ENCODE measurements around the gene SIRT1. TPM values are rescaled to one million over a fixed set of nuclear protein-coding genes. Genes with fewer than 3 reads are reported as not detected.

Gene SIRT1
- total and polyA plus RNA-seq, 9 of the 15 experiments (the other 6 are each of a cell fraction or from before 2014, with no cell fraction given) = 7.8 to 25.8 (median 19.1) TPM

Small RNAs within 50 kb of the gene (small RNA-seq; reads per million reads assigned to genes)
- gene RNU6-523P = not detected

Other genes starting within 250 kb of the SIRT1 start
- gene CTNNA3, start 188.5 kb upstream of the SIRT1 start, total RNA-seq (2014; rRNA removed) = not detected in 2 replicates
- not detected in 2 replicates for gene CTNNA3, start 188.5 kb upstream of the SIRT1 start, total RNA-seq (2014; rRNA removed; fragmentation: Illumina TruSeq; extraction: Trizol)
- gene CTNNA3, start 188.5 kb upstream of the SIRT1 start, total RNA-seq (2015; rRNA removed; fragmentation: Illumina TruSeq; extraction: Trizol) = not detected in 2 replicates
- not detected in 2 replicates for gene CTNNA3, start 188.5 kb upstream of the SIRT1 start, total RNA-seq (2021)
- 0.04 TPM in 1 of 2 replicates, not detected in the other for gene CTNNA3, start 188.5 kb upstream of the SIRT1 start, polyA plus RNA-seq (2011; rRNA removed)
- not detected in 2 replicates for gene CTNNA3, start 188.5 kb upstream of the SIRT1 start, polyA plus RNA-seq (2014; fragmentation: Illumina TruSeq; extraction: Trizol)
- gene CTNNA3, start 188.5 kb upstream of the SIRT1 start, polyA plus RNA-seq (2014; fragmentation: Nextera tagmentation; extraction: Ambion mirVana) = not detected
- gene CTNNA3, start 188.5 kb upstream of the SIRT1 start, polyA plus RNA-seq (2014; rRNA removed) = not detected in 2 replicates
- 41.6 and 46.5 TPM in 2 replicates for gene DNAJC12, start 46.5 kb upstream of the SIRT1 start, total RNA-seq (2014; rRNA removed)
- 68.5 and 79.7 TPM in 2 replicates for gene DNAJC12, start 46.5 kb upstream of the SIRT1 start, total RNA-seq (2014; rRNA removed; fragmentation: Illumina TruSeq; extraction: Trizol)
- 32.3 and 34.4 TPM in 2 replicates for gene DNAJC12, start 46.5 kb upstream of the SIRT1 start, total RNA-seq (2015; rRNA removed; fragmentation: Illumina TruSeq; extraction: Trizol)
- gene DNAJC12, start 46.5 kb upstream of the SIRT1 start, total RNA-seq (2021) = 37.0 and 42.4 TPM in 2 replicates
- 7.4 and 7.7 TPM in 2 replicates for gene DNAJC12, start 46.5 kb upstream of the SIRT1 start, polyA plus RNA-seq (2011; rRNA removed)
- gene DNAJC12, start 46.5 kb upstream of the SIRT1 start, polyA plus RNA-seq (2014; fragmentation: Illumina TruSeq; extraction: Trizol) = 88.4 and 90.9 TPM in 2 replicates
- gene DNAJC12, start 46.5 kb upstream of the SIRT1 start, polyA plus RNA-seq (2014; fragmentation: Nextera tagmentation; extraction: Ambion mirVana) = 10 to 100 TPM; 92.2 to 95.9 TPM
- gene DNAJC12, start 46.5 kb upstream of the SIRT1 start, polyA plus RNA-seq (2014; rRNA removed) = 54.4 and 74.3 TPM in 2 replicates
- 15.8 and 17.5 TPM in 2 replicates for gene HERC4, start 190.6 kb downstream of the SIRT1 start, total RNA-seq (2014; rRNA removed)
- 33.5 and 40.5 TPM in 2 replicates for gene HERC4, start 190.6 kb downstream of the SIRT1 start, total RNA-seq (2014; rRNA removed; fragmentation: Illumina TruSeq; extraction: Trizol)
- 27.1 and 30.6 TPM in 2 replicates for gene HERC4, start 190.6 kb downstream of the SIRT1 start, total RNA-seq (2015; rRNA removed; fragmentation: Illumina TruSeq; extraction: Trizol)
- gene HERC4, start 190.6 kb downstream of the SIRT1 start, total RNA-seq (2021) = 26.3 and 29.8 TPM in 2 replicates
- 22.5 and 25.6 TPM in 2 replicates for gene HERC4, start 190.6 kb downstream of the SIRT1 start, polyA plus RNA-seq (2011; rRNA removed)
- gene HERC4, start 190.6 kb downstream of the SIRT1 start, polyA plus RNA-seq (2014; fragmentation: Illumina TruSeq; extraction: Trizol) = 18.6 and 22.8 TPM in 2 replicates
- gene HERC4, start 190.6 kb downstream of the SIRT1 start, polyA plus RNA-seq (2014; fragmentation: Nextera tagmentation; extraction: Ambion mirVana) = 10 to 100 TPM; 12.5 to 17.4 TPM
- gene HERC4, start 190.6 kb downstream of the SIRT1 start, polyA plus RNA-seq (2014; rRNA removed) = 17.2 and 22.5 TPM in 2 replicates
- not detected in 2 replicates for gene MYPN, start 224.8 kb downstream of the SIRT1 start, total RNA-seq (2014; rRNA removed)
- not detected in 2 replicates for gene MYPN, start 224.8 kb downstream of the SIRT1 start, total RNA-seq (2014; rRNA removed; fragmentation: Illumina TruSeq; extraction: Trizol)
- gene MYPN, start 224.8 kb downstream of the SIRT1 start, total RNA-seq (2015; rRNA removed; fragmentation: Illumina TruSeq; extraction: Trizol) = not detected in 2 replicates
- not detected in 2 replicates for gene MYPN, start 224.8 kb downstream of the SIRT1 start, total RNA-seq (2021)
- not detected in 2 replicates for gene MYPN, start 224.8 kb downstream of the SIRT1 start, polyA plus RNA-seq (2011; rRNA removed)
- not detected in 2 replicates for gene MYPN, start 224.8 kb downstream of the SIRT1 start, polyA plus RNA-seq (2014; fragmentation: Illumina TruSeq; extraction: Trizol)
- gene MYPN, start 224.8 kb downstream of the SIRT1 start, polyA plus RNA-seq (2014; fragmentation: Nextera tagmentation; extraction: Ambion mirVana) = not detected
- not detected in 2 replicates for gene MYPN, start 224.8 kb downstream of the SIRT1 start, polyA plus RNA-seq (2014; rRNA removed)

Measured in K562 (cell line).